Measurements from ENCODE around the gene CTDSPL2.

- TF ChIP-seq, protein P1, sequence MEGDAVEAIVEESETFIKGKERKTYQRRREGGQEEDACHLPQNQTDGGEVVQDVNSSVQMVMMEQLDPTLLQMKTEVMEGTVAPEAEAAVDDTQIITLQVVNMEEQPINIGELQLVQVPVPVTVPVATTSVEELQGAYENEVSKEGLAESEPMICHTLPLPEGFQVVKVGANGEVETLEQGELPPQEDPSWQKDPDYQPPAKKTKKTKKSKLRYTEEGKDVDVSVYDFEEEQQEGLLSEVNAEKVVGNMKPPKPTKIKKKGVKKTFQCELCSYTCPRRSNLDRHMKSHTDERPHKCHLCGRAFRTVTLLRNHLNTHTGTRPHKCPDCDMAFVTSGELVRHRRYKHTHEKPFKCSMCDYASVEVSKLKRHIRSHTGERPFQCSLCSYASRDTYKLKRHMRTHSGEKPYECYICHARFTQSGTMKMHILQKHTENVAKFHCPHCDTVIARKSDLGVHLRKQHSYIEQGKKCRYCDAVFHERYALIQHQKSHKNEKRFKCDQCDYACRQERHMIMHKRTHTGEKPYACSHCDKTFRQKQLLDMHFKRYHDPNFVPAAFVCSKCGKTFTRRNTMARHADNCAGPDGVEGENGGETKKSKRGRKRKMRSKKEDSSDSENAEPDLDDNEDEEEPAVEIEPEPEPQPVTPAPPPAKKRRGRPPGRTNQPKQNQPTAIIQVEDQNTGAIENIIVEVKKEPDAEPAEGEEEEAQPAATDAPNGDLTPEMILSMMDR (IDR thresholded peaks at IDR 0.05; ENCODE audit: insufficient read depth, low read depth, low read length), result no peak
- TF ChIP-seq EZH2 (IDR thresholded peaks at IDR 0.05; ENCODE audit: insufficient read depth, low read length), result no peak
Measured at GRCh38 chr15:44435893-44436667, 8.7 kb downstream of the CTDSPL2 start.
